Stomach (tissue), 9 donors: ENCODE measurements around the gene ATG9B. TPM values are rescaled to one million over a fixed set of nuclear protein-coding genes. Genes with fewer than 3 reads are reported as not detected.
A peak's percentile ranks its signal among the peaks of the same experiment; 100 is the strongest.

Experiments used
- DNase-seq, 2 donors: peaks; one replicate each; pipeline versions ENCODE4 v3.0.0 to v3.0.0-alpha.2; 2013 to 2019
- H3K27ac ChIP-seq, 5 donors: fragments of 200-600 bp in 4 of 5; sonication (generic) in 4 of 5; one replicate each; pipeline ENCODE4 v1.5.1; 2013 to 2019; ENCODE audit warnings: mild to moderate bottlenecking in 1 of 5, moderate library complexity in 1 of 5
- H3K27me3 ChIP-seq, 3 donors: fragments of 200-600 bp; sonication (generic); one replicate each; pipeline ENCODE4 v1.5.1; 2017 to 2019; ENCODE audit warnings: mixed run types in 1 of 3
- H3K36me3 ChIP-seq, 4 donors: fragments of 200-600 bp; sonication (generic); 1 replicate in 3 of 4; 2 replicates in 1 of 4; pipeline ENCODE4 v1.5.1; 2016 to 2019
- H3K4me1 ChIP-seq, 4 donors: fragments of 200-600 bp; sonication (generic); one replicate each; pipeline ENCODE4 v1.5.1; 2016 to 2019
- H3K4me3 ChIP-seq, 4 donors: fragments of 200-600 bp; sonication (generic) in 3 of 4; one replicate each; pipeline ENCODE4 v1.5.1; 2016 to 2019; ENCODE audit warnings: mild to moderate bottlenecking in 1 of 4
- H3K9me3 ChIP-seq, 4 donors: fragments of 200-600 bp; sonication (generic); one replicate each; pipeline ENCODE4 v1.5.1; 2016 to 2019
- EP300 ChIP-seq: sonication (generic); formaldehyde crosslinking; IDR thresholded peaks from one replicate; pipeline ENCODE4 v1.6.1; 2017; ENCODE audit warnings: antibody characterized with exemption
- POLR2A ChIP-seq, 4 donors: fragments of 450-650 bp; IDR thresholded peaks; one replicate each; pipeline ENCODE4 v1.6.1; 2016; ENCODE audit warnings: antibody characterized with exemption in 4 of 4, control low read depth in 2 of 4, mild to moderate bottlenecking in 1 of 4, moderate library complexity in 1 of 4
- POLR2AphosphoS5 ChIP-seq, 3 donors: sonication (generic); formaldehyde crosslinking; IDR thresholded peaks; one replicate each; pipeline ENCODE4 v1.6.1; 2016; ENCODE audit warnings: antibody characterized with exemption in 3 of 3
- WGBS, 5 donors: extraction: QIAGEN DNeasy Blood & Tissue Kit in 3 of 5; methylation state at CpG; one replicate each; pipeline versions ENCODE4 v1.1.5 to v1.1.7; 2013 to 2018; 5-methylcytosine and 5-hydroxymethylcytosine counted together
- intact Hi-C: fragments of 100-400 bp; cut with DNase I; formaldehyde crosslinking; loops from one replicate; pipeline ENCODE4 v1.15.1; 2023; ENCODE audit warnings: low total_unique reads
- polyA plus RNA-seq, 3 donors: library from polyadenylated mRNA; stranded (reverse); fragments of 200-250 nt; gene quantifications; one replicate each; pipeline ENCODE4 v1.2.3, GENCODE V29; 2013
- total RNA-seq, 5 donors: library from RNA; depleted of rRNA; stranded (reverse); fragments of >200 nt; gene quantifications; one replicate each; pipeline versions ENCODE4 v1.1.0 to v1.2.3, GENCODE V29; 2014 to 2016
- TF ChIP-seq, protein P1 (sequence below), 7 experiments: fragments of 450-650 bp in 4 of 7; fragments of 200-600 bp in 3 of 7; sonication (generic) in 3 of 7; IDR thresholded peaks; one replicate each; pipeline ENCODE4 v1.5.1; 2016 to 2019; ENCODE audit warnings: antibody characterized with exemption in 7 of 7, control low read depth in 2 of 7, mild to moderate bottlenecking in 1 of 7
- donor health status: healthy with polysubstance abuse.
- donor health status: Bipolar disorder and iron deficiency.
- donor health status: healthy.

Gene ATG9B
- total and polyA plus RNA-seq, 8 donors, result 0.31 to 33.0 (median 8.8) TPM; not detected in 4

DNA sequence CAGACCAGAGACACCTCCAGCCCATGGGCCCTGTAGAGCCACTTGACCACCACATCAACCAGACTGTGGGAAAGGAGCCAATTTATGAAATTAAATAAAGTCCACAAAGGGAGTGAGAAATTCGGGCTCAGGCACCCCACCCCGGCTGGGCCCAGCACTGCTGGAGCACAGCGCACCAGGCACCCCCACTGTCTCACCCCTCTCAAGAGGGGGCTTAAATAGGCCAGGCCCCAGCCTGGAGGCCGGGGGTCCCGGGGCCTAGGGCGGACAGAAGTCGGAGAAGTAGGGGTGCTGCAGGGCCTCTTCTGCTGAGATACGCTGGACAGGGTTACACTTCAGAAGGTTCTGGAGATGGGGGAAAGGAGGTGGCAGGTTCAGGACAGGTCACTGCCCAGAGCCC is 29.5 kb upstream of the ATG9B start:
- DNase-seq, result no peak
- peaks cover 0 to 23% (median 12%) of the 10 kb centered on the region in 4 donors for H3K36me3 ChIP-seq
- no peaks in the 10 kb centered on the region for H3K9me3 ChIP-seq
- intact Hi-C loops, result no loop called here
- H3K27ac ChIP-seq, result no peak overlapping the region
- peaks cover 13 to 34% (median 31%) of the 10 kb centered on the region in 4 donors for H3K4me1 ChIP-seq
- H3K27me3 ChIP-seq, result peaks cover 0 to 28% (median 11%) of the 10 kb centered on the region in 3 donors
- no peak overlapping the region for H3K4me3 ChIP-seq
- 88 to 98% (median 90%) methylated on average over 4 to 8 of the region's 8 CpGs for WGBS, 5 donors
- no peak for TF ChIP-seq EP300
- TF ChIP-seq, protein P1, sequence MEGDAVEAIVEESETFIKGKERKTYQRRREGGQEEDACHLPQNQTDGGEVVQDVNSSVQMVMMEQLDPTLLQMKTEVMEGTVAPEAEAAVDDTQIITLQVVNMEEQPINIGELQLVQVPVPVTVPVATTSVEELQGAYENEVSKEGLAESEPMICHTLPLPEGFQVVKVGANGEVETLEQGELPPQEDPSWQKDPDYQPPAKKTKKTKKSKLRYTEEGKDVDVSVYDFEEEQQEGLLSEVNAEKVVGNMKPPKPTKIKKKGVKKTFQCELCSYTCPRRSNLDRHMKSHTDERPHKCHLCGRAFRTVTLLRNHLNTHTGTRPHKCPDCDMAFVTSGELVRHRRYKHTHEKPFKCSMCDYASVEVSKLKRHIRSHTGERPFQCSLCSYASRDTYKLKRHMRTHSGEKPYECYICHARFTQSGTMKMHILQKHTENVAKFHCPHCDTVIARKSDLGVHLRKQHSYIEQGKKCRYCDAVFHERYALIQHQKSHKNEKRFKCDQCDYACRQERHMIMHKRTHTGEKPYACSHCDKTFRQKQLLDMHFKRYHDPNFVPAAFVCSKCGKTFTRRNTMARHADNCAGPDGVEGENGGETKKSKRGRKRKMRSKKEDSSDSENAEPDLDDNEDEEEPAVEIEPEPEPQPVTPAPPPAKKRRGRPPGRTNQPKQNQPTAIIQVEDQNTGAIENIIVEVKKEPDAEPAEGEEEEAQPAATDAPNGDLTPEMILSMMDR (IDR thresholded peaks at IDR 0.05), result no peak
- TF ChIP-seq POLR2A (IDR thresholded peaks at IDR 0.05), result no peak
- no peak for TF ChIP-seq POLR2AphosphoS5 (IDR thresholded peaks at IDR 0.05)

- intact Hi-C loops, result no loop called here
- DNase-seq, result no peak
- Histone ChIP-seq H3K27ac (no peak overlapping the region), H3K4me3 (no peak overlapping the region), H3K36me3 (peaks cover 0 to 23% (median 12%) of the 10 kb centered on the region in 4 donors), H3K9me3 (no peaks in the 10 kb centered on the region), H3K27me3 (peaks cover 0 to 28% (median 11%) of the 10 kb centered on the region in 3 donors), H3K4me1 (peaks cover 9 to 27% (median 25%) of the 10 kb centered on the region in 4 donors)
- 62 to 94% (median 77%) methylated on average over 2 to 4 of the region's 4 CpGs for WGBS, 5 donors
- no peak for TF ChIP-seq EP300
- no peak for TF ChIP-seq POLR2A (IDR thresholded peaks at IDR 0.05)
- TF ChIP-seq, protein P1 (IDR thresholded peaks at IDR 0.05), result no peak
- TF ChIP-seq POLR2AphosphoS5 (IDR thresholded peaks at IDR 0.05), result no peak
These were observed 28.8 kb upstream of the ATG9B start for GRCh38 chr7:151053096-151053495.

- peak; percentile 59 to 93 for DNase-seq
- intact Hi-C loops, result no loop called here
- Histone ChIP-seq H3K36me3 (peaks cover 0 to 23% (median 14%) of the 10 kb centered on the region in 4 donors), H3K27ac (no peak overlapping the region), H3K9me3 (no peaks in the 10 kb centered on the region), H3K4me1 (peaks cover 6 to 30% (median 21%) of the 10 kb centered on the region in 4 donors), H3K27me3 (peaks cover 0 to 28% (median 11%) of the 10 kb centered on the region in 3 donors), H3K4me3 (peak overlapping the region in 1 of 4 donors; percentile 4)
- WGBS, 5 donors, result 3 to 4% (median 3%) methylated on average over 36 to 50 of the region's 50 CpGs
- peak in 2 of 3 donors; percentile 4 to 31 for TF ChIP-seq POLR2AphosphoS5 (IDR thresholded peaks at IDR 0.05)
- TF ChIP-seq POLR2A (IDR thresholded peaks at IDR 0.05), result no peak
These were observed 26.8 kb upstream of the ATG9B start for GRCh38 chr7:151051108-151051507.

DNA sequence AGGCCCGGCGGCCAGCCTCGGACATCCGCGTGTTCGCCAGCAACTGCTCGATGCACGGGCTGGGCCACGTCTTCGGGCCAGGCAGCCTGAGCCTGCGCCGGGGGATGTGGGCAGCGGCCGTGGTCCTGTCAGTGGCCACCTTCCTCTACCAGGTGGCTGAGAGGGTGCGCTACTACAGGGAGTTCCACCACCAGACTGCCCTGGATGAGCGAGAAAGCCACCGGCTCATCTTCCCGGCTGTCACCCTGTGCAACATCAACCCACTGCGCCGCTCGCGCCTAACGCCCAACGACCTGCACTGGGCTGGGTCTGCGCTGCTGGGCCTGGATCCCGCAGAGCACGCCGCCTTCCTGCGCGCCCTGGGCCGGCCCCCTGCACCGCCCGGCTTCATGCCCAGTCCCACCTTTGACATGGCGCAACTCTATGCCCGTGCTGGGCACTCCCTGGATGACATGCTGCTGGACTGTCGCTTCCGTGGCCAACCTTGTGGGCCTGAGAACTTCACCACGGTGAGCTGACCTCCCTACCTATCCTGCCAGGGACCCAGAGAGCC is 24.7 kb upstream of the ATG9B start:
- Histone ChIP-seq H3K36me3 (peaks cover 4 to 37% (median 29%) of the 10 kb centered on the region in 4 donors), H3K9me3 (no peaks in the 10 kb centered on the region), H3K4me3 (no peak overlapping the region), H3K27me3 (peaks cover 0 to 28% (median 11%) of the 10 kb centered on the region in 3 donors), H3K4me1 (peaks cover 6 to 30% (median 21%) of the 10 kb centered on the region in 4 donors), H3K27ac (no peak overlapping the region)
- WGBS, 5 donors, result 88 to 92% (median 91%) methylated on average over 31 to 38 of the region's 38 CpGs
- intact Hi-C loops, result no loop called here
- DNase-seq, result no peak
- TF ChIP-seq EP300, result no peak
- TF ChIP-seq, protein P1 (IDR thresholded peaks at IDR 0.05), result no peak
- TF ChIP-seq POLR2A (IDR thresholded peaks at IDR 0.05), result no peak
- TF ChIP-seq POLR2AphosphoS5 (IDR thresholded peaks at IDR 0.05), result no peak
